ENCODE data around the gene HSCB. TPM values are rescaled to one million over a fixed set of nuclear protein-coding genes. Genes with fewer than 3 reads are reported as not detected.
"Not testable (repeated sequence)": the region's sequence is repeated elsewhere in the genome, so short reads cannot be mapped to it uniquely, and the experiment has no call there.

HSCB gene
- total RNA-seq, 1 experiment from 2014 or later: 10.2 TPM

- Histone ChIP-seq H3K27me3 (ENCODE audit: control insufficient read depth, insufficient read depth, low read length) (no peaks in the 10 kb centered on the region), H3K27ac (ENCODE audit: low read length) (peak overlapping the region; percentile 93), H3K4me3 (ENCODE audit: low read depth in 2 of 2, low read length in 2 of 2) (peak overlapping the region in 1 of 2 experiments; percentile 77; a peak in 1 of 4 replicates), H3K4me1 (ENCODE audit: control insufficient read depth, insufficient read depth, low read length) (peaks cover 9% of the 10 kb centered on the region; the same call in 1 of the 2 replicates), H3K36me3 (ENCODE audit: control insufficient read depth, insufficient read depth, low read length) (peaks cover 12% of the 10 kb centered on the region), H3K9me3 (ENCODE audit: control insufficient read depth, insufficient read depth, low read depth, low read length) (no peaks in the 10 kb centered on the region)
- POLR2A ChIA-PET: interaction anchor here (0.6 to 0.7 kb wide), 3 partner anchors 21 to 78 kb away, joined by 3 to 10 read pairs (median 3); no protein-coding TSS in a partner anchor
- ATAC-seq (no peak), DNase-seq (ENCODE audit: low read depth, low spot score) (no peak)
- CTCF ChIA-PET: interaction anchor here (0.7 kb wide), 1 partner anchor 26 kb away, joined by 4 read pairs; no protein-coding TSS in a partner anchor
- no TSS peak for BruUV-seq (replicated peaks)
- TF ChIP-seq SIN3A (IDR thresholded peaks at IDR 0.05; ENCODE audit: borderline replicate concordance, insufficient read depth, low read depth, low read length) (no peak), TCF7L2 (IDR thresholded peaks at IDR 0.05; ENCODE audit: low read depth, low read length) (no peak)
- intact Hi-C loops (cut with micrococcal nuclease; ENCODE audit: unreplicated experiment) (no loop called here), in situ Hi-C loops (cut with HindIII; ENCODE audit: low pct_unique_long_range_greater_than_20kb, low sequenced_read_pairs) (no loop called here)
Observed at GRCh38 chr22:28802595-28803123, 60.8 kb downstream of the HSCB start.

DNA sequence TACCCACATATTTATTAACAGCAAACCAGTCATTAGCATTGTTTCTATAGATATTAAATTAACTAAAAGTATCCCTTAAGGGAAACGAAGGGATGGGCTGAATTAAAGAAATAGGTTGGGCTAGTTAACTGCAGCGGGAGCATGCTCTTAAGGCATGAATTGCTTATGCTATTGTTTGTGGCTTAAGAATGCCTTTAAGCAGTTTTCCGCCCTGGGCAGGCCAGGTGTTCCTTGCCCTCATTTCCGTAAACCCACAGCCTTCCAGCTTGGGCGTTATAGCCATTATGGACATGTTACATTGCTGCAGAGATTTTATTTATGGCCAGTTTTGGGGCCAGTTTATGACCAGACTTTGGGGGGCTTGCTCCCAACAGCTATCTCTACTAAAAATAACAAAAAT, 63.6 kb downstream of the HSCB start:
- H3K4me1 ChIP-seq (ENCODE audit: control insufficient read depth, insufficient read depth, low read length); H3K27ac ChIP-seq (ENCODE audit: low read length); H3K27me3 ChIP-seq (ENCODE audit: control insufficient read depth, insufficient read depth, low read length); intact Hi-C loops (cut with micrococcal nuclease; ENCODE audit: unreplicated experiment); H3K36me3 ChIP-seq (ENCODE audit: control insufficient read depth, insufficient read depth, low read length); in situ Hi-C loops (cut with HindIII; ENCODE audit: low pct_unique_long_range_greater_than_20kb, low sequenced_read_pairs); ATAC-seq; H3K9me3 ChIP-seq (ENCODE audit: control insufficient read depth, insufficient read depth, low read depth, low read length); BruUV-seq (replicated peaks); H3K4me3 ChIP-seq (ENCODE audit: low read depth in 2 of 2, low read length in 2 of 2); CTCF ChIA-PET; DNase-seq (ENCODE audit: low read depth, low spot score); POLR2A ChIA-PET: not testable (repeated sequence)

Other genes starting within 250 kb of the HSCB start
- 24.8 TPM for gene TTC28, start 62.2 kb upstream of the HSCB start, total RNA-seq (2021; ENCODE audit: unreplicated experiment)
- 29.5 TPM for gene CHEK2, start 219 bp upstream of the HSCB start, total RNA-seq (2021; ENCODE audit: unreplicated experiment)
- 18.1 TPM for gene CCDC117, start 30.7 kb downstream of the HSCB start, total RNA-seq (2021; ENCODE audit: unreplicated experiment)
- 48.8 TPM for gene XBP1, start 58.5 kb downstream of the HSCB start, total RNA-seq (2021; ENCODE audit: unreplicated experiment)
- 7.3 TPM for gene ZNRF3, start 141.5 kb downstream of the HSCB start, total RNA-seq (2021; ENCODE audit: unreplicated experiment)

Measured in Panc1 (cell line).